HEK293 (cell line): ENCODE results near the gene SLC16A13.

ENCODE experiments used
- CTCF ChIA-PET: fragments of 350-600 bp; formaldehyde crosslinking; extraction: SDS; loops from one replicate; lab custom pipeline; 2021; ENCODE audit warnings: antibody characterized with exemption; lab: Yijun Ruan, JAX
- POLR2A ChIA-PET: fragments of 300-600 bp; formaldehyde crosslinking; extraction: SDS; loops from one replicate; lab custom pipeline; 2020; ENCODE audit warnings: antibody characterized with exemption, inconsistent platforms; lab: Yijun Ruan, JAX
- H3K27ac ChIP-seq: fragments of 200-500 bp; sonication (Bioruptor generic); 2 replicates; pipeline ENCODE4 v1.5.1; 2014; ENCODE audit warnings: low read depth, low read length, control low read depth, inconsistent platforms; ENCODE audit errors: extremely low read depth
- H3K36me3 ChIP-seq, 2 experiments: fragments of 200-500 bp in 1 of 2; sonication (Bioruptor generic) in 1 of 2; 1 replicate in 1 of 2; 2 replicates in 1 of 2; pipeline ENCODE4 v1.5.1; 2014 to 2017; ENCODE audit warnings: inconsistent platforms in 2 of 2, low read length in 2 of 2; ENCODE audit not compliant: control insufficient read depth in 2 of 2, insufficient read depth in 1 of 2
- H3K4me1 ChIP-seq: fragments of 200-500 bp; sonication (Bioruptor generic); 2 replicates; pipeline ENCODE4 v1.5.1; 2014; ENCODE audit warnings: mild to moderate bottlenecking, low read length, inconsistent platforms; ENCODE audit not compliant: control insufficient read depth, insufficient read depth
- H3K4me3 ChIP-seq: 2 replicates; pipeline ENCODE4 v1.5.1; 2011; ENCODE audit warnings: low read depth, mild to moderate bottlenecking, control low read depth, low read length, moderate library complexity
- H3K9me3 ChIP-seq: fragments of 200-500 bp; sonication (Bioruptor generic); 2 replicates; pipeline ENCODE4 v1.5.1; 2014; ENCODE audit warnings: low read depth, low read length, inconsistent platforms; ENCODE audit not compliant: control insufficient read depth, insufficient read depth
- GLIS1 ChIP-seq: fragments of 450-650 bp; formaldehyde crosslinking; IDR thresholded peaks from 2 replicates; pipeline ENCODE4 v1.5.1; 2016; ENCODE audit warnings: missing biosample characterization, missing genetic modification characterization
- MYNN ChIP-seq: fragments of 450-650 bp; formaldehyde crosslinking; IDR thresholded peaks from 2 replicates; pipeline ENCODE4 v1.5.1; 2016; ENCODE audit warnings: missing biosample characterization, missing genetic modification characterization, borderline replicate concordance
- MZF1 ChIP-seq: fragments of 450-650 bp; formaldehyde crosslinking; IDR thresholded peaks from 2 replicates; pipeline ENCODE4 v1.5.1; 2017; ENCODE audit warnings: missing biosample characterization, missing genetic modification characterization, borderline replicate concordance
- ZBTB1 ChIP-seq: fragments of 450-650 bp; formaldehyde crosslinking; IDR thresholded peaks from 2 replicates; pipeline ENCODE4 v1.5.1; 2016; ENCODE audit warnings: missing biosample characterization, missing genetic modification characterization
- ZBTB48 ChIP-seq: fragments of 450-650 bp; formaldehyde crosslinking; IDR thresholded peaks from 2 replicates; pipeline ENCODE4 v1.5.1; 2016; ENCODE audit warnings: missing biosample characterization, missing genetic modification characterization
- ZNF133 ChIP-seq: fragments of 450-650 bp; formaldehyde crosslinking; IDR thresholded peaks from 2 replicates; pipeline ENCODE4 v1.5.1; 2016; ENCODE audit warnings: missing biosample characterization, missing genetic modification characterization
- ZNF138 ChIP-seq: fragments of 450-650 bp; formaldehyde crosslinking; IDR thresholded peaks from 2 replicates; pipeline ENCODE4 v1.5.1; 2016; ENCODE audit warnings: missing biosample characterization, missing genetic modification characterization, borderline replicate concordance
- ZNF140 ChIP-seq: fragments of 450-650 bp; formaldehyde crosslinking; IDR thresholded peaks from 2 replicates; pipeline ENCODE4 v1.5.1; 2016; ENCODE audit warnings: missing biosample characterization, missing genetic modification characterization
- ZNF146 ChIP-seq: fragments of 450-650 bp; formaldehyde crosslinking; IDR thresholded peaks from 2 replicates; pipeline ENCODE4 v1.5.1; 2016; ENCODE audit warnings: missing biosample characterization, missing genetic modification characterization
- ZNF24 ChIP-seq: fragments of 450-650 bp; formaldehyde crosslinking; IDR thresholded peaks from 2 replicates; pipeline ENCODE4 v1.5.1; 2016; ENCODE audit warnings: missing biosample characterization, missing genetic modification characterization
- ZNF266 ChIP-seq: fragments of 450-650 bp; formaldehyde crosslinking; IDR thresholded peaks from 2 replicates; pipeline ENCODE4 v1.5.1; 2016; ENCODE audit warnings: missing biosample characterization, missing genetic modification characterization, low read depth
- ZNF350 ChIP-seq: fragments of 450-650 bp; formaldehyde crosslinking; IDR thresholded peaks from 2 replicates; pipeline ENCODE4 v1.5.0; 2017; ENCODE audit warnings: missing biosample characterization, mild to moderate bottlenecking, missing genetic modification characterization
- ZNF354C ChIP-seq: fragments of 450-650 bp; formaldehyde crosslinking; IDR thresholded peaks from 2 replicates; pipeline ENCODE4 v1.5.1; 2016; ENCODE audit warnings: missing biosample characterization, missing genetic modification characterization, low read depth, borderline replicate concordance
- ZNF37A ChIP-seq: fragments of 450-650 bp; IDR thresholded peaks from 2 replicates; pipeline ENCODE4 v1.5.1; 2018; ENCODE audit warnings: missing biosample characterization, missing genetic modification characterization
- ZNF571 ChIP-seq: fragments of 450-650 bp; formaldehyde crosslinking; IDR thresholded peaks from 2 replicates; pipeline ENCODE4 v1.5.0; 2017; ENCODE audit warnings: missing biosample characterization, missing genetic modification characterization
- ZNF600 ChIP-seq: fragments of 450-650 bp; formaldehyde crosslinking; IDR thresholded peaks from 2 replicates; pipeline ENCODE4 v1.5.1; 2016; ENCODE audit warnings: missing biosample characterization, missing genetic modification characterization
- ZNF610 ChIP-seq: fragments of 450-650 bp; formaldehyde crosslinking; IDR thresholded peaks from 2 replicates; pipeline ENCODE4 v1.5.1; 2016; ENCODE audit warnings: missing biosample characterization, missing genetic modification characterization, borderline replicate concordance
- TF ChIP-seq, protein P1 (sequence below): fragments of 450-650 bp; formaldehyde crosslinking; IDR thresholded peaks from 2 replicates; pipeline ENCODE4 v1.5.1; 2016; ENCODE audit warnings: missing biosample characterization, missing genetic modification characterization, borderline replicate concordance
- TF ChIP-seq, protein P2 (sequence below): fragments of 450-650 bp; formaldehyde crosslinking; IDR thresholded peaks from 2 replicates; pipeline ENCODE4 v1.5.1; 2016; ENCODE audit warnings: missing biosample characterization, missing genetic modification characterization, borderline replicate concordance
- TF ChIP-seq, protein P3 (sequence below): fragments of 450-650 bp; formaldehyde crosslinking; IDR thresholded peaks from 2 replicates; pipeline ENCODE4 v1.5.1; 2016; ENCODE audit warnings: missing biosample characterization, missing genetic modification characterization, low read depth

SLC16A13 gene

DNA sequence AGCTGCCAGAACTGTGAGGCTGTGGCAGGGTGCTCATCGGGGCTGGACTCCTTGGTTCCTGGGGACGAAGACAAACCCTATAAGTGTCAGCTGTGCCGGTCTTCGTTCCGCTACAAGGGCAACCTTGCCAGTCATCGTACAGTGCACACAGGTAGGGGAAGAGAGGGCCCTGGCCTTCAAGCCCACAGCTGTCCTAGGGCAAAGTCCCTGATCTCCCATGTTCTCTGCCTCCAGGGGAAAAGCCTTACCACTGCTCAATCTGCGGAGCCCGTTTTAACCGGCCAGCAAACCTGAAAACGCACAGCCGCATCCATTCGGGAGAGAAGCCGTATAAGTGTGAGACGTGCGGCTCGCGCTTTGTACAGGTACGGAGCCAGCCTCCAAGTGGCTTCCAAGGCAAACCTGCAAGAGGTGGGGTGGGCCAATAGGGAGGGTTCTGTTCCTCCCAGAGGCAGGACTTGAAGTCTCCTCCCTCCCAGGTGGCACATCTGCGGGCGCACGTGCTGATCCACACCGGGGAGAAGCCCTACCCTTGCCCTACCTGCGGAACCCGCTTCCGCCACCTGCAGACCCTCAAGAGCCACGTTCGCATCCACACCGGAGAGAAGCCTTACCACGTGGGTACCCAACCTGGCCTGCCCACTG lies 9.2 kb upstream of the SLC16A13 start:
- CTCF ChIA-PET: interaction anchor here (0.6 to 1.3 kb wide), 2 partner anchors 10 to 360 kb away, joined by 3 to 6 read pairs; no protein-coding TSS in a partner anchor
- no peaks in the 10 kb centered on the region for H3K9me3 ChIP-seq
- no peaks in the 10 kb centered on the region for H3K4me1 ChIP-seq
- H3K27ac ChIP-seq: no peak overlapping the region
- H3K36me3 ChIP-seq: no peaks in the 10 kb centered on the region
- TF ChIP-seq ZNF37A (tag by site-specific recombination): no peak
- TF ChIP-seq, all 188 proteins: peak for 0
- POLR2A ChIA-PET: interaction anchor here (2.2 kb wide), 1 partner anchor 9 kb away, joined by 7 read pairs; the partner anchor contains the start of gene SLC16A13
- H3K4me3 ChIP-seq: no peak overlapping the region

DNA sequence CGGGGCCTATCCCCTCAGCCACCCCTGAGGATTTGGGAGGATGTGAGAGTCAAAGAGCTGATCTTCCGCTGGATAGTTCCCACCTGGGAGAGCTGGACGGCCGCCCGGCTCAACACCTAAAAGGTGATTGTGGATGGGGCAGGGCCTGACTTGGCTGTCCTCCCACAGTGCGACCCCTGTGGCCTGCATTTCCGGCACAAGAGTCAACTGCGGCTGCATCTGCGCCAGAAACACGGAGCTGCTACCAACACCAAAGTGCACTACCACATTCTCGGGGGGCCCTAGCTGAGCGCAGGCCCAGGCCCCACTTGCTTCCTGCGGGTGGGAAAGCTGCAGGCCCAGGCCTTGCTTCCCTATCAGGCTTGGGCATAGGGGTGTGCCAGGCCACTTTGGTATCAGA lies 8.5 kb upstream of the SLC16A13 start:
- no peaks in the 10 kb centered on the region for H3K36me3 ChIP-seq
- H3K27ac ChIP-seq: no peak overlapping the region
- ChIA-PET CTCF (interaction anchor here (0.6 to 1.3 kb wide), 4 partner anchors 10 to 1274 kb away, joined by 3 to 6 read pairs (median 4); no protein-coding TSS in a partner anchor), POLR2A (interaction anchor here (1.1 kb wide), 1 partner anchor 8 kb away, joined by 6 read pairs; the partner anchor contains the start of gene SLC16A13)
- no peak overlapping the region for H3K4me3 ChIP-seq
- H3K4me1 ChIP-seq: no peaks in the 10 kb centered on the region
- no peaks in the 10 kb centered on the region for H3K9me3 ChIP-seq
- TF ChIP-seq ZNF140 (tag by site-specific recombination) (no peak), ZNF146 (tag by site-specific recombination) (no peak), MYNN (no peak)

DNA sequence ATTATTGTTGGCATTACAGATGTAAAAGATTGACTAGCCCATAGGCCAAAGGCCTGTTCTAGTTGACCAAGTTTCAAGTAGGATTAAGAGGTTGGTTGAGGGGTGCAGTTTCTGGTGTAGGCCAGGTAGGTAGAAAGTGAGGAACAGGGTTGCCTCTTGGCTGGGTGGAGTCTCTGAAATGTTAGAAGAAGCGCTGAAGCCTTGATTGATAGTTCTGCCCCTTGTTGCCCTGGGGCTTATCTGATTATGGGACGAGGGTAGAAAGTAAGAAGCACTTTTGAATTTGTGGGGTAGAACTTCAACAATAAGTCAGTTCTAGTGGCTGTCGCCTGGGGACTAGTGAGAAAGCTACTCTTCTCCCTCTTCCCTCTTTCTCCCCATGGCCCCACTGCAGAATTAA lies 6.7 kb upstream of the SLC16A13 start:
- H3K4me1 ChIP-seq: no peaks in the 10 kb centered on the region
- TF ChIP-seq ZNF600 (tag by site-specific recombination): no peak
- TF ChIP-seq ZNF146 (tag by site-specific recombination): no peak
- TF ChIP-seq ZNF133: no peak
- TF ChIP-seq, protein P1, sequence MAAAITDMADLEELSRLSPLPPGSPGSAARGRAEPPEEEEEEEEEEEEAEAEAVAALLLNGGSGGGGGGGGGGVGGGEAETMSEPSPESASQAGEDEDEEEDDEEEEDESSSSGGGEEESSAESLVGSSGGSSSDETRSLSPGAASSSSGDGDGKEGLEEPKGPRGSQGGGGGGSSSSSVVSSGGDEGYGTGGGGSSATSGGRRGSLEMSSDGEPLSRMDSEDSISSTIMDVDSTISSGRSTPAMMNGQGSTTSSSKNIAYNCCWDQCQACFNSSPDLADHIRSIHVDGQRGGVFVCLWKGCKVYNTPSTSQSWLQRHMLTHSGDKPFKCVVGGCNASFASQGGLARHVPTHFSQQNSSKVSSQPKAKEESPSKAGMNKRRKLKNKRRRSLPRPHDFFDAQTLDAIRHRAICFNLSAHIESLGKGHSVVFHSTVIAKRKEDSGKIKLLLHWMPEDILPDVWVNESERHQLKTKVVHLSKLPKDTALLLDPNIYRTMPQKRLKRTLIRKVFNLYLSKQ (tag by site-specific recombination): no peak
- TF ChIP-seq ZNF138 (tag by site-specific recombination): no peak
- no peak for TF ChIP-seq ZBTB48 (tag by site-specific recombination)
- H3K4me3 ChIP-seq: no peak overlapping the region
- ChIA-PET POLR2A (no interaction called here), CTCF (interaction anchor here (3.1 kb wide), 1 partner anchor 17 kb away, joined by 13 read pairs; no protein-coding TSS in a partner anchor)
- H3K36me3 ChIP-seq: no peaks in the 10 kb centered on the region
- no peaks in the 10 kb centered on the region for H3K9me3 ChIP-seq
- no peak overlapping the region for H3K27ac ChIP-seq

DNA sequence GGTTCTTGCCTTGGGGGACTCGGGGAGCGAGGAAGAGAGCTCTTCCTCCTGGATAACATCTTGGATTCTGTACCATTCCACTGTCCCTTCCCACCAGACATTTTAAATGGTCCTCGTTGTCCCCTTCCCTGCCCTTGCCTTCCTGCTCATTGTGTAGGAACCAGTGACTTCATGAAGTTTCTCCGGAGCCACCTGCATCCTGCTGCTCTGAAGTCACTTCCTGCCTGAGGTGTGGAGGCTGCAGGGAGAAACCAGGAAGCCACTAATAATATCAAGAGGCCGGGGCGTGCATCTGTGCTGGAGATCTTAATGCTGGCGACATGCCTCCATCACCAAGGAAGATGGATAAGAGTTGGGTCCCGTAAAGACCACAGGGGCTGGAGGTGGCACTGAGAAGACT lies 6.2 kb upstream of the SLC16A13 start:
- POLR2A ChIA-PET: no interaction called here
- H3K27ac ChIP-seq: no peak overlapping the region
- no peaks in the 10 kb centered on the region for H3K36me3 ChIP-seq
- CTCF ChIA-PET: interaction anchor here (3.1 kb wide), 1 partner anchor 16 kb away, joined by 13 read pairs; no protein-coding TSS in a partner anchor
- H3K9me3 ChIP-seq: no peaks in the 10 kb centered on the region
- no peak overlapping the region for H3K4me3 ChIP-seq
- H3K4me1 ChIP-seq: no peaks in the 10 kb centered on the region
- TF ChIP-seq ZNF266 (tag by site-specific recombination) (no peak), ZNF610 (tag by site-specific recombination) (no peak), ZNF24 (tag by site-specific recombination) (no peak), GLIS1 (no peak), ZBTB1 (tag by site-specific recombination) (no peak), ZNF350 (tag by site-specific recombination) (no peak), ZNF354C (tag by site-specific recombination) (no peak), MZF1 (no peak), ZNF571 (tag by site-specific recombination) (no peak)
- TF ChIP-seq, protein P2, sequence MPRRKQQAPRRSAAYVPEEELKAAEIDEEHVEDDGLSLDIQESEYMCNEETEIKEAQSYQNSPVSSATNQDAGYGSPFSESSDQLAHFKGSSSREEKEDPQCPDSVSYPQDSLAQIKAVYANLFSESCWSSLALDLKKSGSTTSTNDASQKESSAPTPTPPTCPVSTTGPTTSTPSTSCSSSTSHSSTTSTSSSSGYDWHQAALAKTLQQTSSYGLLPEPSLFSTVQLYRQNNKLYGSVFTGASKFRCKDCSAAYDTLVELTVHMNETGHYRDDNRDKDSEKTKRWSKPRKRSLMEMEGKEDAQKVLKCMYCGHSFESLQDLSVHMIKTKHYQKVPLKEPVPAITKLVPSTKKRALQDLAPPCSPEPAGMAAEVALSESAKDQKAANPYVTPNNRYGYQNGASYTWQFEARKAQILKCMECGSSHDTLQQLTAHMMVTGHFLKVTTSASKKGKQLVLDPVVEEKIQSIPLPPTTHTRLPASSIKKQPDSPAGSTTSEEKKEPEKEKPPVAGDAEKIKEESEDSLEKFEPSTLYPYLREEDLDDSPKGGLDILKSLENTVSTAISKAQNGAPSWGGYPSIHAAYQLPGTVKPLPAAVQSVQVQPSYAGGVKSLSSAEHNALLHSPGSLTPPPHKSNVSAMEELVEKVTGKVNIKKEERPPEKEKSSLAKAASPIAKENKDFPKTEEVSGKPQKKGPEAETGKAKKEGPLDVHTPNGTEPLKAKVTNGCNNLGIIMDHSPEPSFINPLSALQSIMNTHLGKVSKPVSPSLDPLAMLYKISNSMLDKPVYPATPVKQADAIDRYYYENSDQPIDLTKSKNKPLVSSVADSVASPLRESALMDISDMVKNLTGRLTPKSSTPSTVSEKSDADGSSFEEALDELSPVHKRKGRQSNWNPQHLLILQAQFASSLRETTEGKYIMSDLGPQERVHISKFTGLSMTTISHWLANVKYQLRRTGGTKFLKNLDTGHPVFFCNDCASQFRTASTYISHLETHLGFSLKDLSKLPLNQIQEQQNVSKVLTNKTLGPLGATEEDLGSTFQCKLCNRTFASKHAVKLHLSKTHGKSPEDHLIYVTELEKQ (tag by site-specific recombination): no peak
- TF ChIP-seq, protein P3, sequence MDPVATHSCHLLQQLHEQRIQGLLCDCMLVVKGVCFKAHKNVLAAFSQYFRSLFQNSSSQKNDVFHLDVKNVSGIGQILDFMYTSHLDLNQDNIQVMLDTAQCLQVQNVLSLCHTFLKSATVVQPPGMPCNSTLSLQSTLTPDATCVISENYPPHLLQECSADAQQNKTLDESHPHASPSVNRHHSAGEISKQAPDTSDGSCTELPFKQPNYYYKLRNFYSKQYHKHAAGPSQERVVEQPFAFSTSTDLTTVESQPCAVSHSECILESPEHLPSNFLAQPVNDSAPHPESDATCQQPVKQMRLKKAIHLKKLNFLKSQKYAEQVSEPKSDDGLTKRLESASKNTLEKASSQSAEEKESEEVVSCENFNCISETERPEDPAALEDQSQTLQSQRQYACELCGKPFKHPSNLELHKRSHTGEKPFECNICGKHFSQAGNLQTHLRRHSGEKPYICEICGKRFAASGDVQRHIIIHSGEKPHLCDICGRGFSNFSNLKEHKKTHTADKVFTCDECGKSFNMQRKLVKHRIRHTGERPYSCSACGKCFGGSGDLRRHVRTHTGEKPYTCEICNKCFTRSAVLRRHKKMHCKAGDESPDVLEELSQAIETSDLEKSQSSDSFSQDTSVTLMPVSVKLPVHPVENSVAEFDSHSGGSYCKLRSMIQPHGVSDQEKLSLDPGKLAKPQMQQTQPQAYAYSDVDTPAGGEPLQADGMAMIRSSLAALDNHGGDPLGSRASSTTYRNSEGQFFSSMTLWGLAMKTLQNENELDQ (tag by site-specific recombination): no peak
